SK-N-SH (cell line): Measurements from ENCODE around the gene PNCK. TPM values are rescaled to one million over a fixed set of nuclear protein-coding genes. Genes with fewer than 3 reads are reported as not detected.
A peak's percentile ranks its signal among the peaks of the same experiment; 100 is the strongest.

ENCODE experiments used
- CTCF ChIA-PET: fragments of 300-600, 350-600 bp; formaldehyde crosslinking; extraction: SDS; loops from one replicate; lab custom pipeline; 2021; lab: Yijun Ruan, JAX
- POLR2A ChIA-PET: fragments of 350-600 bp; sonication (Branson Sonifier 250); formaldehyde crosslinking; extraction: SDS; loops from one replicate; lab custom pipeline; 2020; ENCODE audit warnings: antibody characterized with exemption, inconsistent platforms; lab: Yijun Ruan, JAX
- DNase-seq: peaks from one replicate; pipeline ENCODE4 v3.0.0; 2012
- H2AFZ ChIP-seq: fragments of 200-600 bp; sonication (generic); 2 replicates; pipeline ENCODE4 v1.8.1; 2016; ENCODE audit warnings: antibody characterized with exemption, mild to moderate bottlenecking, low read depth
- H3F3A ChIP-seq: fragments of 200-600 bp; sonication (generic); replicated peaks from 2 replicates; pipeline ENCODE3; 2016; ENCODE audit warnings: antibody characterized with exemption, mild to moderate bottlenecking; ENCODE audit not compliant: insufficient read depth
- H3K27ac ChIP-seq, 2 experiments: fragments of 200-500 bp in 1 of 2; fragments of 200-600 bp in 1 of 2; sonication (Bioruptor generic) in 1 of 2; sonication (generic), shearing (Covaris generic) in 1 of 2; 2 replicates each; pipeline versions ENCODE4 v1.5.1 to v1.6.1; 2014 to 2016; ENCODE audit warnings: low read depth in 2 of 2, inconsistent platforms in 1 of 2, low read length in 1 of 2, mild to moderate bottlenecking in 1 of 2, mixed read lengths in 1 of 2
- H3K27me3 ChIP-seq: fragments of 200-600 bp; sonication (generic), shearing (Covaris generic); 2 replicates; pipeline ENCODE4 v1.6.1; 2016; ENCODE audit warnings: mixed run types; ENCODE audit not compliant: insufficient read depth
- H3K36me3 ChIP-seq, 2 experiments: fragments of 200-500 bp in 1 of 2; fragments of 200-600 bp in 1 of 2; sonication (Bioruptor generic) in 1 of 2; sonication (generic) in 1 of 2; replicated peaks in 1 of 2; 2 replicates each; pipeline versions ENCODE3 to v1.5.1; 2014 to 2016; ENCODE audit warnings: low read length in 1 of 2, mild to moderate bottlenecking in 1 of 2; ENCODE audit not compliant: insufficient read depth in 2 of 2, control insufficient read depth in 1 of 2
- H3K4me1 ChIP-seq, 2 experiments: fragments of 200-500 bp in 1 of 2; fragments of 200-600 bp in 1 of 2; sonication (Bioruptor generic) in 1 of 2; sonication (generic), shearing (Covaris generic) in 1 of 2; 2 replicates each; pipeline versions ENCODE4 v1.5.1 to v1.6.1; 2014 to 2016; ENCODE audit warnings: low read depth in 1 of 2, low read length in 1 of 2, mixed run types in 1 of 2; ENCODE audit not compliant: insufficient read depth in 2 of 2, control insufficient read depth in 1 of 2
- H3K4me2 ChIP-seq: fragments of 200-600 bp; sonication (generic), shearing (Covaris generic); 2 replicates; pipeline ENCODE4 v1.6.1; 2017; ENCODE audit warnings: mixed run types
- H3K4me3 ChIP-seq, 2 experiments: fragments of 200-500 bp in 1 of 2; fragments of 200-600 bp in 1 of 2; sonication (Bioruptor generic) in 1 of 2; sonication (generic), shearing (Covaris generic) in 1 of 2; 2 replicates each; pipeline versions ENCODE4 v1.5.1 to v1.8.1; 2014 to 2016; ENCODE audit warnings: low read depth in 2 of 2, inconsistent platforms in 1 of 2, low read length in 1 of 2, mild to moderate bottlenecking in 1 of 2, mixed read lengths in 1 of 2, moderate library complexity in 1 of 2
- H3K79me2 ChIP-seq: fragments of 200-600 bp; sonication (generic); 2 replicates; pipeline ENCODE4 v1.8.1; 2017; ENCODE audit warnings: mild to moderate bottlenecking; ENCODE audit not compliant: insufficient read depth
- H3K9ac ChIP-seq: fragments of 200-600 bp; sonication (generic); 2 replicates; pipeline ENCODE4 v1.6.1; 2017; ENCODE audit warnings: mixed run types
- H3K9me2 ChIP-seq: fragments of 200-600 bp; sonication (generic); 2 replicates; pipeline ENCODE4 v1.6.1; 2017; ENCODE audit warnings: mixed run types
- H3K9me3 ChIP-seq: fragments of 200-600 bp; sonication (generic); 2 replicates; pipeline ENCODE4 v1.6.1; 2017; ENCODE audit warnings: mixed run types, mild to moderate bottlenecking, moderate library complexity
- H4K20me1 ChIP-seq: fragments of 200-600 bp; sonication (generic); 2 replicates; pipeline ENCODE4 v1.6.1; 2017; ENCODE audit warnings: mild to moderate bottlenecking, mixed run types; ENCODE audit not compliant: insufficient read depth
- CHD2 ChIP-seq: fragments of 150-350 bp; IDR thresholded peaks from 2 replicates; pipeline ENCODE4 v1.6.1; 2018; ENCODE audit warnings: low read length; ENCODE audit not compliant: partially characterized antibody
- CTCF ChIP-seq: fragments of 200-600 bp; sonication (generic); IDR thresholded peaks from 2 replicates; pipeline ENCODE4 v1.6.1; 2017; ENCODE audit warnings: antibody characterized with exemption, mild to moderate bottlenecking, moderate library complexity
- EP300 ChIP-seq, 2 experiments: IDR thresholded peaks; 2 replicates each; pipeline versions ENCODE4 v1.4.0 to v1.6.1; 2012; ENCODE audit warnings: borderline replicate concordance in 1 of 2, low read depth in 1 of 2, low read length in 1 of 2
- FOXJ3 ChIP-seq: sonication (generic); formaldehyde crosslinking; IDR thresholded peaks from 2 replicates; pipeline ENCODE4 v1.5.1; 2020; ENCODE audit warnings: mild to moderate bottlenecking, missing genetic modification reagents
- FOXM1 ChIP-seq: IDR thresholded peaks from 2 replicates; pipeline ENCODE4 v1.4.0; 2012; ENCODE audit warnings: low read depth, mild to moderate bottlenecking
- GABPA ChIP-seq: IDR thresholded peaks from 2 replicates; pipeline ENCODE4 v1.4.0; 2012; ENCODE audit warnings: low read depth, mild to moderate bottlenecking
- GATA2 ChIP-seq: sonication (generic); formaldehyde crosslinking; IDR thresholded peaks from 2 replicates; pipeline ENCODE4 v1.5.0; 2020; ENCODE audit warnings: mild to moderate bottlenecking, missing genetic modification reagents
- IRF3 ChIP-seq: fragments of 150-350 bp; IDR thresholded peaks from 2 replicates; pipeline ENCODE4 v1.6.1; 2016; ENCODE audit warnings: mild to moderate bottlenecking, low read depth, low read length
- JUND ChIP-seq: IDR thresholded peaks from 2 replicates; pipeline ENCODE4 v1.4.0; 2012
- MEF2A ChIP-seq: IDR thresholded peaks from 2 replicates; pipeline ENCODE4 v1.4.0; 2012; ENCODE audit warnings: low read depth, borderline replicate concordance
- NFIC ChIP-seq: IDR thresholded peaks from 2 replicates; pipeline ENCODE4 v1.4.0; 2012; ENCODE audit warnings: borderline replicate concordance
- NRF1 ChIP-seq: IDR thresholded peaks from 2 replicates; pipeline ENCODE4 v1.6.1; 2012; ENCODE audit warnings: low read depth, mild to moderate bottlenecking, low read length
- POLR2AphosphoS5 ChIP-seq: IDR thresholded peaks from 2 replicates; pipeline ENCODE4 v1.6.1; 2012; ENCODE audit warnings: low read depth, low read length
- RAD21 ChIP-seq: IDR thresholded peaks from 2 replicates; pipeline ENCODE4 v1.6.1; 2012; ENCODE audit warnings: mild to moderate bottlenecking, low read length
- RCOR1 ChIP-seq: fragments of 150-350 bp; IDR thresholded peaks from 2 replicates; pipeline ENCODE4 v1.6.1; 2017; ENCODE audit warnings: antibody characterized with exemption, low read length
- SMC3 ChIP-seq: IDR thresholded peaks from 2 replicates; pipeline ENCODE4 v1.6.1; 2012; ENCODE audit warnings: low read depth, low read length, improper control_type of control experiment
- TEAD4 ChIP-seq: IDR thresholded peaks from 2 replicates; pipeline ENCODE4 v1.4.0; 2012; ENCODE audit warnings: mild to moderate bottlenecking, borderline replicate concordance; ENCODE audit not compliant: insufficient read depth
- ZBTB33 ChIP-seq: IDR thresholded peaks from 2 replicates; pipeline ENCODE4 v1.4.0; 2012; ENCODE audit warnings: low read depth, borderline replicate concordance
- WGBS: methylation state at CpG from one replicate; pipeline ENCODE4 v1.1.6; 2017; ENCODE audit warnings: low lambda C conversion rate; 5-methylcytosine and 5-hydroxymethylcytosine counted together
- polyA plus RNA-seq, 3 experiments: library from polyadenylated mRNA; depleted of rRNA; stranded (reverse); fragments of >200 nt; gene quantifications; 2 replicates each; pipeline ENCODE4 v1.2.3, GENCODE V29; 2012

The PNCK gene
- polyA plus RNA-seq, 1 of the 3 experiments (the other 2 are of a cell fraction) = 1.2 TPM

- WGBS = 77% methylated on average over 7 of the region's 17 CpGs
- Histone ChIP-seq H2AFZ (no peak overlapping the region), H3K4me1 (peaks cover 0 to 3% of the 10 kb centered on the region in 2 experiments; a peak in 1 of 4 replicates), H3K4me3 (no peak overlapping the region), H3K4me2 (no peak overlapping the region)
- ChIA-PET POLR2A (no interaction called here), CTCF (interaction anchor here (0.6 to 10.5 kb wide), 21 partner anchors 12 to 640 kb away, joined by 3 to 128 read pairs (median 12); partner anchors contain the start of genes DUSP9 and SLC6A8)
- no peak for TF ChIP-seq NRF1
- no peak for TF ChIP-seq CHD2
- TF ChIP-seq TEAD4 = no peak
- no peak for TF ChIP-seq IRF3
- TF ChIP-seq RCOR1 = no peak
- TF ChIP-seq GABPA = no peak
- no peak for TF ChIP-seq FOXM1
- TF ChIP-seq MEF2A = no peak
- TF ChIP-seq ZBTB33 = no peak
- TF ChIP-seq JUND = no peak
- TF ChIP-seq SMC3 = peak; percentile 42
- 0 out of 2 replicates have a peak, but pooled peaks have one; percentile 14 for TF ChIP-seq RAD21
- TF ChIP-seq CTCF = peak; percentile 77
- TF ChIP-seq EP300 (IDR thresholded peaks at IDR 0.05; ENCODE audit: borderline replicate concordance in 1 of 2, low read depth in 1 of 2, low read length in 1 of 2) = no peak
- no peak for TF ChIP-seq POLR2AphosphoS5
- no peak for TF ChIP-seq FOXJ3 (CRISPR knock-in tag)
- no peak for TF ChIP-seq NFIC
- TF ChIP-seq GATA2 = no peak
- TF ChIP-seq, all 33 proteins: peak for 3
- no peaks in the 10 kb centered on the region for H3K79me2 ChIP-seq
- no peaks in the 10 kb centered on the region for H3F3A ChIP-seq
- DNase-seq = peak; percentile 83
- H3K27me3 ChIP-seq = peaks cover 4% of the 10 kb centered on the region; the same call in 1 of the 2 replicates
- H3K36me3 ChIP-seq = no peaks in the 10 kb centered on the region
- H4K20me1 ChIP-seq = no peaks in the 10 kb centered on the region
- 0 out of 2 replicates have a peak, but pooled peaks cover 9% of the 10 kb centered on the region for H3K9me3 ChIP-seq
- H3K9ac ChIP-seq = no peak overlapping the region
- H3K27ac ChIP-seq = no peak overlapping the region
- no peaks in the 10 kb centered on the region for H3K9me2 ChIP-seq
These were observed 4.3 kb downstream of the PNCK start for GRCh38 chrX:153669174-153669890.
